HG03064 (cell line): ENCODE data around the gene VWA8.

Experiments
- ATAC-seq: cut with Tn5 transposase; IDR thresholded peaks from one replicate; pipeline ENCODE4 v1.9.1; 2021; ENCODE audit warnings: low read depth; ENCODE audit not compliant: unreplicated experiment

Gene VWA8

GRCh38 chr13:41697578-41697977, 263.3 kb downstream of the VWA8 start:
- no peak for ATAC-seq

GRCh38 chr13:41696163-41697003, 264.5 kb downstream of the VWA8 start:
- no peak for ATAC-seq

- no peak for ATAC-seq
These were observed 266.2 kb downstream of the VWA8 start for GRCh38 chr13:41694545-41695301.

- no peak for ATAC-seq
These were observed 267.5 kb downstream of the VWA8 start for GRCh38 chr13:41693434-41693833.

- no peak for ATAC-seq
These were observed 269.6 kb downstream of the VWA8 start for GRCh38 chr13:41691274-41691673.

GRCh38 chr13:41682766-41683165, 278.1 kb downstream of the VWA8 start:
- no peak for ATAC-seq

GRCh38 chr13:41682001-41682400, 278.9 kb downstream of the VWA8 start:
- no peak for ATAC-seq

GRCh38 chr13:41681587-41681986, 279.3 kb downstream of the VWA8 start:
- ATAC-seq, result no peak

GRCh38 chr13:41680900-41681299, 280.0 kb downstream of the VWA8 start:
- ATAC-seq, result no peak

GRCh38 chr13:41678848-41679247, 282.1 kb downstream of the VWA8 start:
- ATAC-seq, result no peak

GRCh38 chr13:41678249-41678648, 282.7 kb downstream of the VWA8 start:
- ATAC-seq, result no peak

- no peak for ATAC-seq
These were observed 285.6 kb downstream of the VWA8 start for GRCh38 chr13:41675306-41675705.

GRCh38 chr13:41674246-41674645, 286.7 kb downstream of the VWA8 start:
- ATAC-seq, result no peak

GRCh38 chr13:41673640-41674039, 287.3 kb downstream of the VWA8 start:
- ATAC-seq, result no peak

GRCh38 chr13:41670873-41671443, 290.0 kb downstream of the VWA8 start:
- no peak for ATAC-seq

GRCh38 chr13:41668130-41668757, 292.7 kb downstream of the VWA8 start:
- peak; percentile 69 for ATAC-seq

GRCh38 chr13:41666644-41667043, 294.3 kb downstream of the VWA8 start:
- ATAC-seq, result no peak

GRCh38 chr13:41660411-41660810, 300.5 kb downstream of the VWA8 start:
- no peak for ATAC-seq

GRCh38 chr13:41658057-41658661, 302.8 kb downstream of the VWA8 start:
- ATAC-seq, result no peak

GRCh38 chr13:41655997-41656396, 304.9 kb downstream of the VWA8 start:
- ATAC-seq, result no peak

- ATAC-seq, result no peak
These were observed 306.1 kb downstream of the VWA8 start for GRCh38 chr13:41654796-41655195.
